Activated CD8-positive, alpha-beta T cell treated with anti-CD3 and anti-CD28 coated beads, Interleukin-2, amount 10 ng/mL, durations not matched to agents 7 days and 5 days (primary cell): ENCODE measurements around the gene TRIM63. TPM values are rescaled to one million over a fixed set of nuclear protein-coding genes. Genes with fewer than 3 reads are reported as not detected.

Experiments used
- ATAC-seq: fragments of 150-1000 bp; cut with Tn5 transposase; one replicate; pipeline ENCODE4 v1.10.0; 2021; ENCODE audit warnings: moderate library complexity
- CTCF ChIA-PET: fragments of 350-600 bp; sonication (Branson Sonifier 250); formaldehyde crosslinking; loops from one replicate; lab custom pipeline; 2021; ENCODE audit warnings: antibody characterized with exemption; lab: Charles Lee
- POLR2A ChIA-PET: fragments of 350-600 bp; sonication (Branson Sonifier 250); formaldehyde crosslinking; loops from one replicate; lab custom pipeline; 2021; ENCODE audit warnings: antibody characterized with exemption; lab: Charles Lee
- DNase-seq: peaks from one replicate; pipeline ENCODE4 v3.0.0-alpha.2; 2020
- H3K27ac Mint-ChIP-seq: one replicate; pipeline ENCODE4 v1.8.0; 2021; ENCODE audit warnings: mild to moderate bottlenecking, mixed read lengths
- H3K27me3 Mint-ChIP-seq: one replicate; pipeline ENCODE4 v1.8.0; 2021; ENCODE audit warnings: low read depth, mixed read lengths
- H3K36me3 Mint-ChIP-seq: one replicate; pipeline ENCODE4 v1.8.0; 2021; ENCODE audit warnings: low read depth, mixed read lengths
- H3K4me1 Mint-ChIP-seq: one replicate; pipeline ENCODE4 v1.8.0; 2021; ENCODE audit warnings: low read depth, mixed read lengths
- H3K4me3 Mint-ChIP-seq: one replicate; pipeline ENCODE4 v1.8.0; 2021; ENCODE audit warnings: mild to moderate bottlenecking, mixed read lengths
- H3K9me3 Mint-ChIP-seq: one replicate; pipeline ENCODE4 v1.8.0; 2022; ENCODE audit warnings: mixed read lengths; ENCODE audit not compliant: insufficient read depth
- total RNA-seq, 2 experiments: library from RNA; stranded (reverse); gene quantifications; one replicate each; pipeline ENCODE4 v1.2.3, GENCODE V29; 2021

Gene TRIM63
- total RNA-seq, 2 experiments from 2014 or later = 0.23 TPM; not detected in 1

DNA sequence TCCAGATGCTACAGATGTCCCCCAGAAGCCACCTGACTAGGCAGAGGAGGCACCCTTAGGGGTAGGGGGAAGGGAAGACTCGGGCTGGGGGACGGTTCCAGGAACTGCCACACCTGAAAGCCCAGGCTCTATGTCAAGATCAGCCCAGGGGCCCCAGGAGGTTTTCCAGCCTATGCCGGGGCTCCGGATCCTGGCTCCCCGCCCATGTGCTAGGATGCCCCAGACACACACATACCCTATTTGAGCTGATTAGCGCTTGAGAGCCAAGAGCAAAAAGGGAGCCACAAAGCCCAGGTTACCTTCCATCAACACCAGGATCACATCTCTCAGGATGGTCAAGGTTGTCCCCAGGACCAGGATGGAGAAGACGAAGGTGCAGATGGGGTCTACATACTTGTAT is 26.0 kb downstream of the TRIM63 start:
- H3K4me3 Mint-ChIP-seq = no peak overlapping the region
- H3K27ac Mint-ChIP-seq = no peak overlapping the region
- CTCF ChIA-PET = interaction anchor here (0.7 to 1.9 kb wide), 3 partner anchors 103 to 128 kb away, joined by 3 to 8 read pairs (median 3); partner anchors contain the start of gene ZNF593
- H3K27me3 Mint-ChIP-seq = peaks cover 28% of the 10 kb centered on the region
- peaks cover 4% of the 10 kb centered on the region for H3K4me1 Mint-ChIP-seq
- H3K9me3 Mint-ChIP-seq = no peaks in the 10 kb centered on the region
- no peaks in the 10 kb centered on the region for H3K36me3 Mint-ChIP-seq
- ATAC-seq (no peak), DNase-seq (no peak)
- POLR2A ChIA-PET = no interaction called here

DNA sequence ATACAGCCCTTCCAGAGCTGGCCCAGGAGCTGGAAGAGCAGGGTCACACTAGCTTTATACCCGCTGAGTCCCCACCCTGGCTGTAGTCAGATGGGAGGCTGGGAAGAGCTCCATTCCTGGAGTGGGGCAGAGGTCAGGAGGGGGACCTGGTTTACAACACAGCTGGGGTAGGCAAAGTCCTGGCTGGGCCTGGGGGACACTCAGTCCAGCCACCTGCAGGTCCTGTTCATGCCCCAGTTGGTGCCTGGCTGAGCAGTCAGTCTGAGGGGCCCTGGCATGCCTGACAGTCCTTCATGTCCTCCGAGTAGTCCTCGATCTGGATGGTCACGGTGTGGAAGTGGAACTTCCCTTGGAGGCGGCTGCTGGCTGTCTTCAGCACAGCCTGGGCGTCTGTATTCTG is 28.5 kb downstream of the TRIM63 start:
- ChIA-PET POLR2A (no interaction called here), CTCF (interaction anchor here (0.8 to 1.5 kb wide), 4 partner anchors 59 to 143 kb away, joined by 3 to 5 read pairs (median 4); partner anchors contain the start of gene C1orf232)
- Mint-ChIP-seq H3K4me3 (no peak overlapping the region), H3K27me3 (peaks cover 22% of the 10 kb centered on the region), H3K9me3 (no peaks in the 10 kb centered on the region), H3K36me3 (no peaks in the 10 kb centered on the region), H3K4me1 (peaks cover 16% of the 10 kb centered on the region), H3K27ac (no peak overlapping the region)
- DNase-seq (no peak), ATAC-seq (no peak)

DNA sequence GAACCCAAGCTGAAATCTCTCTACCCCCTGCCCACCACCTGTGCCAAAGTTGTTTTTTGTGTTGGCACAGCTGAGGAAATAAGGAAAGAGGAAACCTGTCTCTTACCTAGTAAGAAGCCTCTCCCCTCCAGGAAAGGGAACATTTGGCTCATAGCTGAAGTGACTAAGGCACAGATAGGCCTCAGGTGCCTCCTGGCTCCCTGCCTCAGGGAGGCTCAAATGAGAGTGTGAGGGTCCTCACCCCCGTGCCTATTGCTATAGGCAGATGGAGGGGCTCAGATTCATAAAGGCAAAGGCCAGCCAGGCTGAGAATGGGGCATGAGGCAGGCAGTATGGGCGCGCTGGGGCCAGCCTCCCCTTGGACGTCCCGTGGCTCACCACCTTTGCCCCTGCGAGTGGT is 29.0 kb downstream of the TRIM63 start:
- Mint-ChIP-seq H3K9me3 (no peaks in the 10 kb centered on the region), H3K27ac (no peak overlapping the region), H3K27me3 (peaks cover 19% of the 10 kb centered on the region), H3K4me1 (peaks cover 16% of the 10 kb centered on the region), H3K4me3 (no peak overlapping the region), H3K36me3 (no peaks in the 10 kb centered on the region)
- DNase-seq = no peak
- no peak for ATAC-seq
- ChIA-PET POLR2A (no interaction called here), CTCF (interaction anchor here (0.6 to 1.5 kb wide), 4 partner anchors 59 to 143 kb away, joined by 3 to 4 read pairs (median 3); partner anchors contain the start of gene C1orf232)

DNA sequence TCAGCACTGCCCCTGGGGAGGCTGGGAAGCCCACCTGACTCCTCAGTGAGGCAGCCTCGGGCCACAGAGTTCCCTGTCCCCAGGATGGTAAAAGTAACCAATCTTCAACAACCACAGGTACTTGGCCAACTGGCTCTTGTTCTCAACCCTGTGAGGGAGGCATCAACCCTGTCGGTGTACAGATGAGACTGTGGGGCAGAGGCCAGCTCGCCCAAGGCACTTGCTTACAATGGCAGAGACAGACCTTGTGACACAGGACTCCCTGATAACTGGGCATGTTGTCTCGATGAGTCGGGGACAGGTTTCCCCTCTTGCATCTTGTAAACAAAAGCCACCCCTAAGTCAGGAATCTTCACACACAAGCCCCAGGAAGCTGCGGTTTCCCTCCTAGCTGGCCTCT is 29.5 kb downstream of the TRIM63 start:
- ChIA-PET CTCF (interaction anchor here (0.6 to 4.2 kb wide), 3 partner anchors 106 to 131 kb away, joined by 3 to 40 read pairs (median 3); partner anchors contain the start of gene C1orf232), POLR2A (no interaction called here)
- Mint-ChIP-seq H3K36me3 (no peaks in the 10 kb centered on the region), H3K4me3 (no peak overlapping the region), H3K27me3 (peaks cover 14% of the 10 kb centered on the region), H3K9me3 (no peaks in the 10 kb centered on the region), H3K27ac (no peak overlapping the region), H3K4me1 (peaks cover 16% of the 10 kb centered on the region)
- ATAC-seq = no peak
- DNase-seq = no peak

DNA sequence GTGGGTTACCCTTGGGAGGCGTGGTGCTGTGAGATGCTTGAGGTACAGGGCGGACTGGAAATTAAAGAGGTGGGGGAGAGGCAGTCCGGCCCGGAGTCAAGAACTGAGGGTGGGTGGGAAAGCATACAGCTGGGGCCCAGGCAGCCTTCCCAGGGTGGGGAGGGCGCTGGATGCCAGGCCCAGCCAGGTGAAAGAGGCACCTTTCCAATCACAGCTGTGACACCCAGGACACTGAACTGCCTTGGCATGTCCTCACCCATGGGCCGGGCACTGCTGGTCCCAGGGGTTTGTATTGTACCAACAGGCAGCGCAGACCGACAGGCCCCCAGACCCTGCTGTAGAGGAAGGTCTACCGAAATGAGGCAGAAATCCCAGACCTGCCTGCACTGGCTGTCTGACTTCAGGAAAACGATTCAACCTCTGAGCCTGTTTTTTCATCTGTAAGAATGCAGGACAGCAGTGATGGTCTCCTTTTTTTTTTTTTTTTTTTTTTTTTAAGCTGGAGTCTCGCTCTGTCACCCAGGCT is 30.6 kb downstream of the TRIM63 start:
- DNase-seq (no peak), ATAC-seq (no peak)
- Mint-ChIP-seq H3K27me3 (peaks cover 19% of the 10 kb centered on the region), H3K27ac (no peak overlapping the region), H3K9me3 (no peaks in the 10 kb centered on the region), H3K4me3 (no peak overlapping the region), H3K36me3 (no peaks in the 10 kb centered on the region), H3K4me1 (peaks cover 16% of the 10 kb centered on the region)
- POLR2A ChIA-PET = no interaction called here
- CTCF ChIA-PET = interaction anchor here (0.7 to 4.2 kb wide), 21 partner anchors 8 to 381 kb away, joined by 3 to 40 read pairs (median 4); partner anchors contain the start of genes CEP85, EXTL1 and ZNF593

DNA sequence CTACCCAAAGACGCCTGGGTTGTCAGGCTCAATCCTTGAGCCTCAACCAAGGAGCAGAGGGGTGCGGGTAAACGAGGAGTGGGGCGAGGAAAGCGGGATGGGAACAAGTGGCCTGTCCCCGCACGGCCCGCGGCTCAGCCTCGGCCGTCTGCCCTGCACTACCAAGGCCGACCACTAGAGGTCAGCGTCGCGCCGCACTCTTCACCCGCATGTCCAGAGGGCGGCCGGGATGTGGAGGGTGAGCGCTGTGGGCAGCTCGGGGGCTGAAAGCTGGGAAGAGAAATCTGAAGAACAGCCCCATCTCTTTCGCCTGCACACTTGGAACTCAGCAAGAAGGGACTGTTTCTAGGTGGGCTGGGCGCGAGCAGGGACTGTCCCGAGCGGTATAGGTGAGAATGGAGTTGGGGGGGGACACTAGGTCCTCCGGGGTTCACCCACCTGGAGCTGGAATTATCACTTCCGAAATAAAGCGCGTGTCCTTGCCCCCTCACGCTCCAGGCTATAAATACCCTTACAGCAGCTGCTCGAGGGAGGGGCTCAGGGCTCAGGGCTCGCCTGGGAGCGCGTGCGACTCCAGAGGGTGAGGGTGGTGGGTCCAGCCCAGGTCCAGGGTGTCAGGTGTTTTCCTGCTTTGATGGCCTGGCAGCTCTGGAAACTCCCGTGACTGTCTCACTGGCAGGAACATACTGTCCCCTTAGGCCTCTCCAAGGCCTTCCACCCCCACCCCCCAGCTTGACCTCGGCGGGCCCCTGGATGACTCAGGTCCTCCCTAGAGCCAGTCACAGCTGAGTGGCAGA is 31.3 kb downstream of the TRIM63 start:
- POLR2A ChIA-PET = interaction anchor here (0.6 kb wide), 1 partner anchor 91 kb away, joined by 6 read pairs; no protein-coding TSS in a partner anchor
- peak; percentile 81 for DNase-seq
- no peaks in the 10 kb centered on the region for H3K9me3 Mint-ChIP-seq

DNA sequence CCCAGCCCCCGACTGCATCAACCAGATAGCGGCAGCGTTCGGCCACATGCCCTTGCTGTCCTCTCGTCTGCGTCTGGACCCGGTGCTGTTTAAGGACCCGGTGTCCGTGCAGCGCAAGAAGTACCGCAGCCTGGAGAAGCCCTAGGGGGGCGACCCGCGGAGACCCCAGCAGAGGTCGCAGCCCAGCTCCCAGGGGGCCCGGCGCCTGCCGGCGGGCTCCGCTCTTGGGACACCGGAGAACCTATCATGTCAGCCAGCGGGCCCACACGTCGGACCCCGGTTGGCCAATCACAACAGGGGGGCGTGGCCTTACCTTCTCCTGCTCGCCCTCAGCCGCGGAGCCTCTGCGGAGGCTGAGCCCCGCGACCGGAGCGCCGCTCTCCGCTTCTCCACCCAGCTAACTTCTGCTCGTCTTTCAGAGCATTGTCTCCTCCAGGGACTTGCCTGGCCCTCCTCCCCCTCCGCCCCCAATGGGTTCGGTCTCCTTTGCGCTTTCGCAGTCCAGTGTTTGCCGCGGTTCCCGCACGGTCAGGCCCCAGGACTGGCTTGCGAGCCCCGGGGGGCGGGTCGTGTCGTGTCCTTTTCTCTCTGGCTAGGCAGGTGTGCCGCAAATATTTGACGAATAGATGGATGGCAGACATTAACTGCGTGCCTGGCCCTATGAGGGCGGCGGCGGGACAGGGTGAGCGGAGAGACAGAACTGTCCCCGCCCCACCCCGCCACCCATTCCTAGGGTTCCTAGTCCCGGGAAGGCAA is 32.0 kb downstream of the TRIM63 start:
- Mint-ChIP-seq H3K36me3 (no peaks in the 10 kb centered on the region), H3K9me3 (no peaks in the 10 kb centered on the region), H3K4me1 (peaks cover 16% of the 10 kb centered on the region), H3K27ac (peak overlapping the region; percentile 56), H3K4me3 (peak overlapping the region; percentile 91), H3K27me3 (peaks cover 24% of the 10 kb centered on the region)
- peak; percentile 97 for ATAC-seq
- ChIA-PET CTCF (interaction anchor here (0.6 to 4.2 kb wide), 21 partner anchors 9 to 380 kb away, joined by 3 to 40 read pairs (median 4); partner anchors contain the start of genes C1orf232, EXTL1 and ZNF593), POLR2A (interaction anchor here (0.6 kb wide), 1 partner anchor 48 kb away, joined by 4 read pairs; no protein-coding TSS in a partner anchor)
- DNase-seq = peak; percentile 95

More for the DNA sequence above, 31.3 kb downstream of the TRIM63 start:
- peak; percentile 77 for ATAC-seq
- CTCF ChIA-PET = interaction anchor here (0.7 to 4.2 kb wide), 24 partner anchors 9 to 381 kb away, joined by 3 to 40 read pairs (median 4); partner anchors contain the start of genes CEP85, EXTL1 and ZNF593
- H3K27ac Mint-ChIP-seq = no peak overlapping the region
- peaks cover 21% of the 10 kb centered on the region for H3K27me3 Mint-ChIP-seq
- H3K36me3 Mint-ChIP-seq = no peaks in the 10 kb centered on the region
- peak overlapping the region; percentile 91 for H3K4me3 Mint-ChIP-seq
- peaks cover 16% of the 10 kb centered on the region for H3K4me1 Mint-ChIP-seq

DNA sequence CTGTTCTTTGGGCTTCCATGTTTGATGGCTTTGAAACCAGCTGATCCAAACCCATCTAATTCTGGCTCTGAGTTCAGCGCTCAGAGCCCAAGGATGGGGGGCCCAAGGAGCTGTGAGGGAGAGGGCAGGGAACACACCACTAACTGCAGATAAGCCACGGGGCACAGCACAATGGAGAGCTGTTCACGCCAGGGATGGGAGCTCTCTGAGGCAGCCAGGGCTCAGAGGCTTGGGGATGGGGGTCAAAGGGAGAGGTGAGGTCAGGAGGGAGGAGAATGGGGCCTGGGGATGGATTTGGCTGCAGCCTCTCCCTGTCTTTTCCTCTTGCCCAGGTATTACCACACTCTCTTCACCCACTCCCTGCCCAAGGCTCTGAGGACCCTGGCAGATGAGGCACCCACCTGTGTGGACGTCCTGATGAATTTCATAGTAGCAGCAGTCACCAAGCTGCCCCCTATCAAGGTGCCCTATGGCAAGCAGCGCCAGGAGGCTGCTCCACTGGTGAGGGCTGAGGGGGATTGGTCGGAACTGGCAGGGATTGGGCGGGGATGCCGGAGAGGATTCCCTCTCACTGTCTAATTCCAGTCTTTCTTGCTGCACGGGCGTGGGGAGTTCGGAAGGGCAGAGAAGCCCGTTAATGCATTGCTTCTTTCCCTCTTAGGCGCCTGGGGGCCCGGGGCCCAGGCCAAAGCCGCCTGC is 32.8 kb downstream of the TRIM63 start:
- Mint-ChIP-seq H3K9me3 (no peaks in the 10 kb centered on the region), H3K4me3 (peak overlapping the region; percentile 91), H3K27ac (no peak overlapping the region), H3K36me3 (no peaks in the 10 kb centered on the region), H3K4me1 (peaks cover 16% of the 10 kb centered on the region), H3K27me3 (peaks cover 24% of the 10 kb centered on the region)
- DNase-seq (no peak), ATAC-seq (no peak)
- ChIA-PET CTCF (interaction anchor here (0.6 to 4.2 kb wide), 19 partner anchors 8 to 380 kb away, joined by 3 to 40 read pairs (median 3); partner anchors contain the start of genes C1orf232, CEP85, PAFAH2 and ZNF593), POLR2A (interaction anchor here (0.5 to 0.6 kb wide), 2 partner anchors 49 to 87 kb away, joined by 3 to 4 read pairs; no protein-coding TSS in a partner anchor)

DNA sequence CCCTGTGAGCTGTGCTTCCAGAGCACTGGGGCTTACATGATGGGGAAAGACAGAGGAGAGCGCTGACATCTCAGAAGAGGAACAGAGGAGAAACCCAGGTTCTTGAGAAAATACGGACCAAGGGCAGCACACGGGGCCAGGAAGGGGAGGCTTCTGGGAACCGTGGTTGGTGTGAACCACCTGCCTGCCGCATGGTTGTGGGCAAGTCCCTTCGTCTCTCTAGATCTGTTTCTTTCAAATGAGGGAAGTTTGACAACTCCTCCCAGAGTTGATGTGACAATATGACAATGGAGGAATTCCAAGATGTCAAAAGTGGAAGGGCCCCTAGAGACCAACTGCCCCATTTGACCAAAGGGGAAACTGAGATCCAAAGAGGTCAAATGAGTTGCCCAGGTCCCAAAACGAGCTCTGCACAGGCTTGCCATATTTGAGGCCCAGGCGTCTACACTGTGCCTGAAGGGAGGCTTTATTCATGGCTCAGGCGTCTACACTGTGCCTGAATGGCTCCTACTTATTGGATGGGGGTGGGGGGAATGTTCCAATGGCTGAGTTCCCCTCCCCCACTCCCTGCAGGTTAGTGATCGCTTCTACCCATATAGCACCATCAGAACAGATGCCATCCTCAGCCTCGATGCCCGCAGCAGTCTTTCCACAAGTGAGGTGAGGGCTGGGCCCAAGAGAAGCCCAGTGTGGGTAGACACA is 34.6 kb downstream of the TRIM63 start:
- peaks cover 16% of the 10 kb centered on the region for H3K4me1 Mint-ChIP-seq
- H3K36me3 Mint-ChIP-seq = no peaks in the 10 kb centered on the region
- ChIA-PET CTCF (interaction anchor here (1.0 kb wide), 1 partner anchor 137 kb away, joined by 3 read pairs; no protein-coding TSS in a partner anchor), POLR2A (no interaction called here)
- H3K4me3 Mint-ChIP-seq = no peak overlapping the region
- H3K9me3 Mint-ChIP-seq = no peaks in the 10 kb centered on the region
- H3K27me3 Mint-ChIP-seq = peaks cover 24% of the 10 kb centered on the region
- no peak overlapping the region for H3K27ac Mint-ChIP-seq
- ATAC-seq = no peak
- DNase-seq = no peak

DNA sequence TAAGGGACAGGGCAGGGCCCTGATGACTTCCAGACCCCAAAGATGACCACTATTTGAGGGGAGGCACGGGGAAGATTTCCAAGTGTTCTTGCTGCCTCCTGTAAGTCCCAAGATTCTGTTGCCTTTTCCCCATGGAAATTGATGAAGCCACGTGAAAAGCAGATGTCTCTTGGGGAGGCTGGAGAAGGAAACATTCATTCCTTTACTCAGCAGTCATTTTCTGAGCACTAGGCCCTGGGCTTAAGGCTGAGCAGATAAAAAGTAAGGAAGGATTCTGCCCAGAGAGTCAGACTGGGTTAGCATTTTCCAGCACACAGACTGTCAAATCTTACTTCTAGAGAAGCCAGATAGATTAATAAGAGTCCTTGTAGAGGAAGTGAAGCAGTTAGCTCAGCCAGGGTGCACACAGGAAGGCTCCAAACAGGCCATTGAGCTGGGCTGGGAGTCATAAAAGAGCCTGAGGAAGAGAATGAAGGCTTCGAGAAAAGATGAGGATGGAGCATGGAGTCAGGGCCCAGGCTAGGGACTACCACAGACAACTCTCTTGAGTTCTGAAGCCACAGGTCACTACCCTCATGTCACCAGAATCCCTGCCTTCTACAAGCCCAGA is 35.7 kb downstream of the TRIM63 start:
- Mint-ChIP-seq H3K4me3 (no peak overlapping the region), H3K36me3 (no peaks in the 10 kb centered on the region), H3K27me3 (peaks cover 27% of the 10 kb centered on the region), H3K9me3 (no peaks in the 10 kb centered on the region), H3K4me1 (peaks cover 16% of the 10 kb centered on the region), H3K27ac (no peak overlapping the region)
- ChIA-PET POLR2A (no interaction called here), CTCF (interaction anchor here (1.0 kb wide), 1 partner anchor 136 kb away, joined by 3 read pairs; no protein-coding TSS in a partner anchor)
- ATAC-seq (no peak), DNase-seq (no peak)
